C4-2B (cell line): ENCODE data around the gene S100B.

Experiments used
- ZFX ChIP-seq: fragments of 450-650 bp; IDR thresholded peaks from 2 replicates; pipeline ENCODE4 v1.6.1; 2017
- TF ChIP-seq, protein P1 (sequence below): fragments of 450-650 bp; conservative IDR thresholded peaks from 2 replicates; pipeline ENCODE4 v1.5.1; 2017; ENCODE audit warnings: mild to moderate bottlenecking

DNA sequence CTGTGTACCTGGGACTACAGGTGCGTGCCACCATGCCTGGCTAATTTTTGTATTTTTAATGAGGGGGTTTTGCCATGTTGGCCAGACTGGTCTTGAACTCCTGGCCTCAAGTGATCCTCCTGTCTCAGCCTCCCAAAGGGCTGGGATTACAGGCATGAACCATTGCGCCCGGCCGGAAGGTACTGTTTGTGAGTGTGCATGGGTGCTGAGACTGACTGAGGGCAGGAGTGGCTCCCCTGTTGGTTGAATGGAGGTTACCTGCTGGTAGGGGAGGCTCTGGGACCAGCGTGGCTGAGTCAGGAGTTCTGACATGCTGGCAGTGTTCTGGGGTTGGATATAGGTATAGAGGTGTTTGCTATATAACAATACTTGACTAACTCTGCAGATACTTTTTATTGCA is 41.0 kb upstream of the S100B start:
- TF ChIP-seq, protein P1, sequence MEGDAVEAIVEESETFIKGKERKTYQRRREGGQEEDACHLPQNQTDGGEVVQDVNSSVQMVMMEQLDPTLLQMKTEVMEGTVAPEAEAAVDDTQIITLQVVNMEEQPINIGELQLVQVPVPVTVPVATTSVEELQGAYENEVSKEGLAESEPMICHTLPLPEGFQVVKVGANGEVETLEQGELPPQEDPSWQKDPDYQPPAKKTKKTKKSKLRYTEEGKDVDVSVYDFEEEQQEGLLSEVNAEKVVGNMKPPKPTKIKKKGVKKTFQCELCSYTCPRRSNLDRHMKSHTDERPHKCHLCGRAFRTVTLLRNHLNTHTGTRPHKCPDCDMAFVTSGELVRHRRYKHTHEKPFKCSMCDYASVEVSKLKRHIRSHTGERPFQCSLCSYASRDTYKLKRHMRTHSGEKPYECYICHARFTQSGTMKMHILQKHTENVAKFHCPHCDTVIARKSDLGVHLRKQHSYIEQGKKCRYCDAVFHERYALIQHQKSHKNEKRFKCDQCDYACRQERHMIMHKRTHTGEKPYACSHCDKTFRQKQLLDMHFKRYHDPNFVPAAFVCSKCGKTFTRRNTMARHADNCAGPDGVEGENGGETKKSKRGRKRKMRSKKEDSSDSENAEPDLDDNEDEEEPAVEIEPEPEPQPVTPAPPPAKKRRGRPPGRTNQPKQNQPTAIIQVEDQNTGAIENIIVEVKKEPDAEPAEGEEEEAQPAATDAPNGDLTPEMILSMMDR = no peak
- no peak for TF ChIP-seq ZFX
